Measurements from ENCODE around the gene DNER. TPM values are rescaled to one million over a fixed set of nuclear protein-coding genes. Genes with fewer than 3 reads are reported as not detected.

Gene DNER
- total RNA-seq, 2 experiments from 2014 or later = not detected

DNA sequence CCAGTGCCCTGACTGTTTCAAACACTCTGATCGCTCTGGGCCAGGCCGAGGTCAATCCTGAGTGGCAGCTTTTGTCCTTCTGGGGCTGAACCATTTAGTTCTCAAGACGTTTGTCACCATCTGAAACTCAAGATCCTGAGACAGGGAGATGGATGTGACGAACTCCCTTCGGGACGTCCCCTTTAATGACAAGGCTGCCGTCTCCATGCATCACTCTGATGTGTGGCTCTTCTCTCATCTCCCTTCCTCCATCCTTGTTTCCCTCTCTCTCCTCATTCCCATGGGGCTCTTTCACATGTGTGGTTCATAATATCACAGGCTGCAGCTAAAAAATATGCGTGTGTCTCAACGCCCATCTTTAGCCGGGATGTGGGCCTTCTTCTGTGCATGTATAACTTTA lies 189.6 kb downstream of the DNER start:
- ChIA-PET CTCF (no interaction called here), POLR2A (no interaction called here)
- TF ChIP-seq, protein P1, sequence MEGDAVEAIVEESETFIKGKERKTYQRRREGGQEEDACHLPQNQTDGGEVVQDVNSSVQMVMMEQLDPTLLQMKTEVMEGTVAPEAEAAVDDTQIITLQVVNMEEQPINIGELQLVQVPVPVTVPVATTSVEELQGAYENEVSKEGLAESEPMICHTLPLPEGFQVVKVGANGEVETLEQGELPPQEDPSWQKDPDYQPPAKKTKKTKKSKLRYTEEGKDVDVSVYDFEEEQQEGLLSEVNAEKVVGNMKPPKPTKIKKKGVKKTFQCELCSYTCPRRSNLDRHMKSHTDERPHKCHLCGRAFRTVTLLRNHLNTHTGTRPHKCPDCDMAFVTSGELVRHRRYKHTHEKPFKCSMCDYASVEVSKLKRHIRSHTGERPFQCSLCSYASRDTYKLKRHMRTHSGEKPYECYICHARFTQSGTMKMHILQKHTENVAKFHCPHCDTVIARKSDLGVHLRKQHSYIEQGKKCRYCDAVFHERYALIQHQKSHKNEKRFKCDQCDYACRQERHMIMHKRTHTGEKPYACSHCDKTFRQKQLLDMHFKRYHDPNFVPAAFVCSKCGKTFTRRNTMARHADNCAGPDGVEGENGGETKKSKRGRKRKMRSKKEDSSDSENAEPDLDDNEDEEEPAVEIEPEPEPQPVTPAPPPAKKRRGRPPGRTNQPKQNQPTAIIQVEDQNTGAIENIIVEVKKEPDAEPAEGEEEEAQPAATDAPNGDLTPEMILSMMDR (IDR thresholded peaks at IDR 0.05) = no peak
- Mint-ChIP-seq H3K4me1 (ENCODE audit: low read depth) (no peaks in the 10 kb centered on the region), H3K9me3 (no peaks in the 10 kb centered on the region), H3K4me3 (no peak overlapping the region), H3K36me3 (ENCODE audit: low read depth) (no peaks in the 10 kb centered on the region), H3K27ac (no peak overlapping the region), H3K27me3 (peaks cover 8% of the 10 kb centered on the region)
- intact Hi-C loops (cut with micrococcal nuclease) = no loop called here
- ATAC-seq (no peak), DNase-seq (no peak)

GRCh38 chr2:229523663-229524062 lies 190.7 kb downstream of the DNER start:
- Mint-ChIP-seq H3K36me3 (ENCODE audit: low read depth) (no peaks in the 10 kb centered on the region), H3K4me1 (ENCODE audit: low read depth) (no peaks in the 10 kb centered on the region), H3K9me3 (no peaks in the 10 kb centered on the region), H3K27me3 (peaks cover 5% of the 10 kb centered on the region), H3K27ac (no peak overlapping the region), H3K4me3 (no peak overlapping the region)
- TF ChIP-seq, protein P1 (IDR thresholded peaks at IDR 0.05) = no peak
- ATAC-seq (no peak), DNase-seq (no peak)
- ChIA-PET CTCF (no interaction called here), POLR2A (no interaction called here)
- intact Hi-C loops (cut with micrococcal nuclease) = no loop called here

- no peak overlapping the region for H3K4me3 Mint-ChIP-seq
Observed at GRCh38 chr2:229521576-229521975, 192.8 kb downstream of the DNER start.

GRCh38 chr2:229520691-229521096 lies 193.7 kb downstream of the DNER start:
- Mint-ChIP-seq H3K27ac (no peak overlapping the region), H3K4me3 (no peak overlapping the region), H3K36me3 (ENCODE audit: low read depth) (no peaks in the 10 kb centered on the region), H3K9me3 (no peaks in the 10 kb centered on the region), H3K4me1 (ENCODE audit: low read depth) (no peaks in the 10 kb centered on the region), H3K27me3 (peaks cover 4% of the 10 kb centered on the region)
- intact Hi-C loops (cut with micrococcal nuclease) = no loop called here
- CTCF ChIA-PET = no interaction called here
- ATAC-seq (no peak), DNase-seq (no peak)
- POLR2A ChIA-PET = no interaction called here
- TF ChIP-seq, protein P1 (IDR thresholded peaks at IDR 0.05) = no peak

More at GRCh38 chr2:229521576-229521975, 192.8 kb downstream of the DNER start:
- TF ChIP-seq, protein P1 (IDR thresholded peaks at IDR 0.05) = no peak
- Mint-ChIP-seq H3K4me1 (ENCODE audit: low read depth) (no peaks in the 10 kb centered on the region), H3K27me3 (peaks cover 4% of the 10 kb centered on the region), H3K9me3 (no peaks in the 10 kb centered on the region), H3K27ac (no peak overlapping the region), H3K36me3 (ENCODE audit: low read depth) (no peaks in the 10 kb centered on the region)
- ATAC-seq (no peak), DNase-seq (no peak)
- CTCF ChIA-PET = no interaction called here
- POLR2A ChIA-PET = no interaction called here
- intact Hi-C loops (cut with micrococcal nuclease) = no loop called here

GRCh38 chr2:229519655-229520430 lies 194.5 kb downstream of the DNER start:
- no peaks in the 10 kb centered on the region for H3K4me1 Mint-ChIP-seq (ENCODE audit: low read depth)
- DNase-seq = no peak
- H3K9me3 Mint-ChIP-seq = no peaks in the 10 kb centered on the region
- no peak overlapping the region for H3K27ac Mint-ChIP-seq
- ATAC-seq = no peak
- CTCF ChIA-PET = no interaction called here
- POLR2A ChIA-PET = no interaction called here
- peaks cover 4% of the 10 kb centered on the region for H3K27me3 Mint-ChIP-seq
- no peaks in the 10 kb centered on the region for H3K36me3 Mint-ChIP-seq (ENCODE audit: low read depth)
- intact Hi-C loops (cut with micrococcal nuclease) = no loop called here
- no peak overlapping the region for H3K4me3 Mint-ChIP-seq
- TF ChIP-seq, protein P1 (IDR thresholded peaks at IDR 0.05) = no peak

All from activated CD8-positive, alpha-beta T cell treated with anti-CD3 and anti-CD28 coated beads for 36 hours (primary cell).